GM21576 (cell line): Measurements from ENCODE around the gene TASOR2.

ENCODE experiments used
- ATAC-seq: cut with Tn5 transposase; IDR thresholded peaks from one replicate; pipeline ENCODE4 v1.9.1; 2021; ENCODE audit warnings: mild to moderate bottlenecking, moderate library complexity; ENCODE audit not compliant: unreplicated experiment

TASOR2 gene

DNA sequence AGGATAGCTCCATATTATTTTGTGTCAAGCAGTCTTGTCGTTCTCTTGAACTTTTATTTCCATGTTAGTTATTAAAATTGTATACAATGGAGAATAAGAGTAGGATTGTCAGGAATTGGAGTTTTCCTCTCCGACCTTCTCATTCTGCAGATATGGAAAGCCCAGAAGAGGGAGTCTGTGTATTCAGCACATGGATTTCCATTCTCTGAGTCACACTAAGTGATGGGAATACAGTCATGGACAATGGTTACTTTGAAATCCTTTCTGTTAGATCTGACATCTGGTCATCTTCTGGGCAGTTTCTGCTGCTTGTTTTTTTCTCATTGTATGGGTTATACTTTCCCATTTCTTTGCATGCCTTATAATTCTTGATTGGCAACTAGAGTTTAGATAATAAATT is 5.0 kb upstream of the TASOR2 start:
- ATAC-seq: no peak

- no peak for ATAC-seq
Observed at GRCh38 chr10:5681930-5682329, 2.7 kb upstream of the TASOR2 start.

DNA sequence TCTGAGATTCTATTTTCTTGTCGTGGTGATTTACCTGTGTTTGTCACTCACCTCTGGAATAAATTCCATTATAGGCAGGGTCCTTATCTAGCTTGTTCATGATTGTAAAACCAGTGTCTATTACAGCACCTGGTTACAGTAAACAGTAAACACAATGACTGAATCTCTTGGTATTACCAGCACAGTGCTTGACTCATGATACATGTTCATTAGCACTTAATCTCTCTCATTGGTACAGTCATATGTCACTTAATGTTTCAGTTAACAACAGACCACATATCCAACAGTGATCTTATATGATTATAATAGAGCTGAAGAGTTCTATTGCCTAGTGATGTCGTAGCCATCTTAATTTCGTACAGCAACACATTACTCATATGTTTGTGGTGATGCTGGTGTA is 1.6 kb upstream of the TASOR2 start:
- ATAC-seq: no peak

- ATAC-seq: peak; percentile 50
Observed at GRCh38 chr10:5684971-5685763, 529 bp downstream of the TASOR2 start.

- no peak for ATAC-seq
Observed at GRCh38 chr10:5685764-5686240, 1.2 kb downstream of the TASOR2 start.

DNA sequence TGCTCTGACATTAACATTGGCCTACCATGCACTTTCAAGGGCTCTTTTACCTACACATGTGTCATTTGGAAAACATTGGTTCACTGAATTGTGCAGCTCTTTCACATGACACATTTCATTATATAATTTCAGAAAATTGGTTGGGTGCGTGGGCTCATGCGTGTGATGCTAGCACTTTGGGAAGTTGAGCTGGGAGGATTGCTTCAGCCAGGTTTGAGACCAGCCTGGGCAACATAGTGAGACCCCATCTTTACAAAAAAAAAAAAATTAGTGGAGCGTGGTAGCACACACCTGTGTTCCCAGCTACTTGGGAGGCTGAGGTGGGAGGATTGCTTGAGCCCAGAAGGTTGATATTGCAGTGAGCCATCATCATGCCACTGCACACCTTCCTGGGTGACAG is 3.9 kb downstream of the TASOR2 start:
- no peak for ATAC-seq

DNA sequence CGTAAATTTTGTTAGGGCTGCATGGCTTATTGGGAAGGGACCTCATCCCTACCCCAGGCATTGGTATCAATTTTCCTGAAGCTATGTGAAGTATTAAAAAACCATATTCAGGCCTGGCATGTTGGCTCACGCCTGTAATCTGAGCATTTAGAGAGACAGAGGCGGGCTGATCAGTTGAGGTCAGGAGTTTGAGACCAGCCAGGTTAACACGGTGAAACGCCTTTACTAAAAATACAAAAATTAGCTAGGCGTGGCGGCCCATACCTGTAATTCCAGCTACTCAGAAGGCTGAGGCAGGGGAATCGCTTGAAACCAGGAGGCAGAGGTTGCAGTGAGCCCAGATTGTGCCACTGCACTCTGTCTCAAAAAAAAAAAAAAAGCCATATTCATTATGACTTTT is 7.1 kb downstream of the TASOR2 start:
- ATAC-seq: no peak

DNA sequence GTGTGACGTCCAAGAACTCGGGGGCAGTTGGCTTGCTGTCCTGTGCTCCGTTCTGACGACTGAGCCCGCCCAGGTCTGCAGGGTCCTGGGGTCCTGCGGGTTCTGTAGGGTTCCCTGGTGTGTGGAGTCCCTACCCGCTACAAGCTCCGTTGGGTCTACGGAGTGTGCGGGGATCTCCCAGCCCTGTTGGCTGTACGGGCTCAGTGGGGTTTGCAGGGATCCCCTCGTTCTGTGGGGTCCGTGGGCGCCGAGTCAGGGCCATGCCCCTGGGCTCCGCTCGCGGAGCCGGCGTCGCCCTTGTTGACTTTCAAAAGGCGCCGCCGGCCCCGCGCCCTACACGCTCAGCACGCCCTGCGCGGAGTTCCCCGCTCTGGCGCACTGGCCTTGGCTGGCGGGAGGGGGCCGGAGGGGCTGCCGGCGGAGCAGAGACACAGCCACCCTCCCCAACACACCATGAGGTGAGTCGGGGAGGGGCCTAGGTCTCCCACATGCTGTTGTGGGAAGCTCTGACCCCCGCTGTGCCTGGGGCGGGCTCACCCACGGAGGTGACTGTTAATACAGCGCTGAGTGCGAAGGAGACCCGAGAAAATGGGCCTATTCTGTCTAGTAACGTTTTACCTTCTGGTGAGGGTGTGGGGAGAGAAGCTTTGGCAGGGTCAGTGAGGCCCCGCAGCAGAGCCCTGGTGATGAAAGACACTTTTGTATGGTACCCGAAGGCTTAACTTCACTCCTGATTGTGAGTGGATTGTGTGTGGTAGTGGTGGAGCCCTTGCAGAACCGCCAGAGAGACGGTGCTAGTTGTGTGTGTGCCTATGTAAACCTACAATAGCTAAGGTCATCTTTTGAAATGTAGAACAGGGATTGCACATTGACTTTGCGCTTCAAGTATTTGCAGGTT is 8.1 kb downstream of the TASOR2 start:
- peak; percentile 61 for ATAC-seq

DNA sequence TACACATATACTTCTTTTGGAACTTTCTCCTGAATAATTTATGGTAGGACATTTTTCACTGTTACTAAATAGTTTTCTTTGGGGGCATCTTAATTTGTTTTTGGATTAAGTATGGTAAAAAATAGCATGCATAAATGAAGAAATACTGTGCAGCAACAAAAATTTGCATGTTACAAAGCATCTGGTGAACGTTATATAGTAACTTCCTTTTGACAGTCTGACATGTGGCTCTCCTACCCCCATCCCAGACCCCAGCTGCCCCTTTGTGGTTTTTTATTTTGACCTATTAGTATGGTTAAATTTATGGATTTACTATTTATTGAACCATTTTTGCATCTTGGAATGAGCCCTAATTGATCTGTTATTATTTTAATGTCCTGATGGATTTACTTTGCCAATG is 9.9 kb downstream of the TASOR2 start:
- no peak for ATAC-seq

DNA sequence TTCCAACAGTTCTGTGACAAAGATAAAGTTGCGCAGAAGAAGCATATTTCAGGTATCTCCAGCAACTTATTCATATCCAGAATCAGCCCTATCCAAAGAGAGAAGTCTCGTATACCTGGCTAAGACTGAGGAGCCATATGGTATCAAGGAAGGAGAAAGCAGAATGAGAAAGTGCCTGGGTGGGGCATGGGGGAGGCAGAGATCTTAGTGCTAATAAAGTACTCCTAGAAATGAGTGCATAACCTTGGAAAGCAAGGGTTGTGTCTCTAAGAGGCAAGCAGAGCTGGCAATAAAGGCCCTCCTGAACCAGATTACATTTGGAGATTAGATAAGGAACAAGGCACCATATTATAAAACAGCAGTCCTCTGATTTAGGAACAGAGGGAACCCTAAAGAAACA is 12.7 kb downstream of the TASOR2 start:
- no peak for ATAC-seq

DNA sequence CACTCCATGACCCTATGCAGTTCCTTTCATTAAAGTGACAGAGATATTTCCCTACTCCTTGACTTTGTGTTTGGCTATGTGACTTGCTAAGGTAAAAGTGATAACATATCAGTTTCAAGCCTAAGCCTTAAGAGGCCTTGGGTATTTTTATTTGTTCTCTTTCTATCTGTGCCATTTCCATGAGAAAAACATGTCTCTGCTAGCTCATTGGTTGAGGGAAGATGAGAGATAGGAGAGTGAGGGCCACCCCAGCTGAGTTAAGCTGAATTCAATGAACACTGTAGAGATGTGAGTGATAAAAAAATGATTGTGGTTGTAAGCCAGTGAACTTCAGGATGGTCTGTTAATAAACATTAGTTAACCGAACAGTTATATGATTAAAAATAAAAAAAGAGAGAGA is 13.4 kb downstream of the TASOR2 start:
- ATAC-seq: no peak

DNA sequence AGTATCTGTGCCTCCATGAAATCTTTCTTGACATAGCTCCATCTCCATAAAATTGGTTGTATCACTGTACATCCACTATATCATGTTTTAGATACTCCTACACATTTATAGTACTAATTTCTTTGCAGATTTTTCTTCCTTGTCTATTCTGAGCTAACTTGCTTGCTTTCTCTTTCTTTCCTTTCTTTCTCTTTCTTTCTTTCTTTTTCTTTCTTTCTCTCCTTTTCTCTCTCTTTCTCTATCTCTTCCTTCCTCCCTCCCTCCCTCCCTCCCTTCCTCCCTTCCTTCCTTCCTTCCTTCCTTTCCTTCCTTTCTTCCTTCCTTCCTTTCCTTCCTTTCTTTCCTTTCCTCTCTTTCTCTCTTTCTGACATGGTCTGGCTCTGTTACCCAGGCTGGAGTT is 23.7 kb downstream of the TASOR2 start:
- ATAC-seq: no peak

GRCh38 chr10:5709865-5710264 is 25.2 kb downstream of the TASOR2 start:
- no peak for ATAC-seq

GRCh38 chr10:5710859-5711258 is 26.2 kb downstream of the TASOR2 start:
- ATAC-seq: no peak

GRCh38 chr10:5711642-5712041 is 27.0 kb downstream of the TASOR2 start:
- no peak for ATAC-seq

DNA sequence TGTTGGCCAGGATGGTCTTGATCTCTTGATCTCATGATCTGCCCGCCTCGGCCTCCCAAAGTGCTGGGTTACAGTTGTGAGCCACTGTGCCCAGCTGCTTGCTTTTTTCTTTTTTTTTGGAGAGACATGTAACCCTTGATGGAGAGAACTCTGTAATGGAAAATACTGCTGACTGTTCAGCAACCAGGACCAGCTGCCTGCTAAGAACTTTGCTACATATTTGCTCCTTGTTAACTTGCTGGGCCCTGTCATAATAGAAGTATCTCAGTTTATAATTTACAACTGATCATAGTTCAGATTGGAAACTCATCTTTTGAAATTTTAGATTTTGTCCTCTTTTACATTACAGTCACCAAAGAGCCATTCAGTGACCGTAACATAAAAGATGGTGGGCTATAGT is 34.9 kb downstream of the TASOR2 start:
- ATAC-seq: no peak

- no peak for ATAC-seq
Observed at GRCh38 chr10:5720182-5720581, 35.5 kb downstream of the TASOR2 start.

DNA sequence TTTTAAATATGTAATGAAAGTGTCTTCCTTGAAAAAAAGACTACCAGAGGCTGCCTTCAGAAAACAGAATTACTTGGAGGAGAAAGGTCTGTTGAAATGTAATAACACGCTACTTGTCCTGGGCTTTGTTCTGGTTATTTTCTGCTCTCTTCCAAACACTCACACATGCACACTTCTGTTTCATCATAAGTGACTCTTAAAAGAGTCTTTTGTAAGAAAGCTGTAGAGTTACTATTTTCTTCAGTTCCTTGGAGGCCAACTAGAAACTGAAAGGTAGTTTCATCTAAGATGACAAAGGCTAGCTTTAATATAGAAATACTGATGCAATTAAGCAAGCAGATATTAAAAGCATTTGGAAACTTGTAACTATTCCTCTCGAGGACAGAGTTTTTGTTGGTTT is 39.1 kb downstream of the TASOR2 start:
- ATAC-seq: no peak

DNA sequence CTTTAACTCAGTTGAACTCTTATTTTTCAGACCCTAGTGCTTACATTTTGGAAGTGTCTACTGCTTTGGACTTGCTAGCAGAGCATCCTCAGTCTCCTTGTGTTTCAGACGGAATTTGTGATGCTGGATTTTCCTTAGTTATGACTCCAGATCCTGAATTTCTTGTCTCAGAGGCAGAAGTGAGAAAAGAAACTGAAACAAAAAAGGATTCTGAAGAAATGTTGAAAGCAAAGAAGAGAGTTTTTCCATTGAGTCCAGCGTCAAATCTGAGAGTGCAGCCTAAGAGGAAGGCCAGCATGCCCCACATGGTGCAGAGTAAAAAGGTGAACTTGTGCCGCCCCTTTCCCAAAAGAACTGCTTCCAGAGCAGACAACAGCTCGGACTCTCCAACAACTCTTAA is 46.1 kb downstream of the TASOR2 start:
- ATAC-seq: no peak

- ATAC-seq: no peak
Observed at GRCh38 chr10:5731559-5731958, 46.9 kb downstream of the TASOR2 start.

GRCh38 chr10:5732141-5732540 is 47.5 kb downstream of the TASOR2 start:
- ATAC-seq: no peak
